ENCODE data around the gene ATG2A. TPM values are rescaled to one million over a fixed set of nuclear protein-coding genes. Genes with fewer than 3 reads are reported as not detected.

Gene ATG2A
- total and polyA plus RNA-seq, 7 experiments from 2014 or later, result 3.4 to 105 (median 33.5) TPM

DNA sequence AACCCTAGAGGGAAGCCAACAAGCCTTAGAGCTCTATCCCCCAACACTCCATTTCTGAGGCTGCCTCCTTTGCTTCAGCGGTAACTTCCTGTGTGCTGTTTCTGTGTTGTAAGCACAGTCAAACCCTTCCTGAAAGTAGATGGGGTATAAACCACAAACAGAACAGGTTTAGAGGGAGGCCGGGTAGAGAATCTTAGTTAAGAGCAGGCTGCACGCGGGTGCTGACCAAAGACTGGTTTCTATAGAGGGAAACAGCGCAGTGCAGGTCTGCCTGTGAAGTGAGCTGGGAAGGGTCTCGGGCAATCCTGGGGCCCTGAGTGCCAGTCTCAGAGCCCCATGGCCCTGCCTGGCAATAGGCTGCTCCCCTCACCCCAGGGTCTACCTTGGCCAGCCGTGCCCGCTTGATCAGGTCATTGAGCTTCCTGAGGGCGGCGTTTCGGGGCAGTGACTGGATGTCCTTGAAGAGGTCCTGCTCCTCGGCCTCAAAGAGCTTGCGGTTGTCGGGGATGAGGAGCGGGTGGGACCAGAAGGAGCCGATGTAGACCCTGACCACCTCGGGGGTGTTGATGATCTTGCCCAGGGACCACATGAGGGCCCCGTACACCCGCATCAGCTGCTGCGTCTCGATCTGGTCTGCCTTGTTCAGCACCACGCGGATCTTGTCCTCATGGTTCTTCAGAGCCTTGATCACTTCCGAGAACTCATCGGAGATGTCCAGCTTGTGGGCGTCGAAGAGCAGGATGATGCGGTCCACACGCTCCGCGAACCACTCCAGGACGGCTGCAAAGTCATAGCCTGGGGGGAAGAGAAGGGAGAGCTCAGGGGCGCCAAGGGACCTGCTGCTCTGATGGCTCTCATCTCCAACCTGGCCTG, 57.2 kb downstream of the ATG2A start:
- Mint-ChIP-seq H3K27ac (peak overlapping the region; percentile 87 to 98 (median 96)), H3K4me3 (peak overlapping the region; percentile 74 to 91 (median 82)), H3K27me3 (no peaks in the 10 kb centered on the region), H3K4me1 (peaks cover 53 to 92% (median 80%) of the 10 kb centered on the region in 7 donors), H3K36me3 (peaks cover 0 to 41% (median 11%) of the 10 kb centered on the region in 5 donors), H3K9me3 (peaks cover 0 to 1% (median 0%) of the 10 kb centered on the region in 11 donors)
- Histone ChIP-seq H3K36me3 (ENCODE audit: control insufficient read depth in 2 of 3, insufficient read depth in 3 of 3, low read length in 3 of 3) (peaks cover under 1 to 21% (median 9%) of the 10 kb centered on the region in 3 experiments), H3K27ac (ENCODE audit: low read depth, low read length) (peak overlapping the region; percentile 74), H3K4me3 (ENCODE audit: low read length) (peak overlapping the region; percentile 43), H3K4me1 (ENCODE audit: control insufficient read depth in 2 of 2, insufficient read depth in 2 of 2, low read length in 2 of 2) (peaks cover 95 to 96% of the 10 kb centered on the region in 2 donors), H3K9me3 (ENCODE audit: control insufficient read depth in 2 of 3, low read length in 3 of 3) (no peaks in the 10 kb centered on the region), H3K27me3 (ENCODE audit: control insufficient read depth in 2 of 2, insufficient read depth in 2 of 2, low read length in 2 of 2) (no peaks in the 10 kb centered on the region)
- peak in 8 of 9 donors; percentile 63 to 80 (median 74) for DNase-seq
- intact Hi-C loops (cut with micrococcal nuclease), result loop anchor here (1.0 to 5.0 kb wide), 7 partner anchors 8 to 238 kb away; partner anchors contain the start of genes EHD1 (in 2 of the 2), ATG2A (in 1 of the 2) and VPS51 (in 1 of the 2)
- ATAC-seq, result peak; percentile 75
- ChIA-PET POLR2A (interaction anchor here (0.6 to 29.3 kb wide), 17 partner anchors 4 to 561 kb away, joined by 3 to 1324 read pairs (median 4); partner anchors contain the start of genes CDC42BPG, EHD1, FAU and MRPL49), CTCF (interaction anchor here (0.6 to 29.8 kb wide), 5 partner anchors 9 to 1231 kb away, joined by 4 to 945 read pairs (median 35); partner anchors contain the start of gene EHD1)

DNA sequence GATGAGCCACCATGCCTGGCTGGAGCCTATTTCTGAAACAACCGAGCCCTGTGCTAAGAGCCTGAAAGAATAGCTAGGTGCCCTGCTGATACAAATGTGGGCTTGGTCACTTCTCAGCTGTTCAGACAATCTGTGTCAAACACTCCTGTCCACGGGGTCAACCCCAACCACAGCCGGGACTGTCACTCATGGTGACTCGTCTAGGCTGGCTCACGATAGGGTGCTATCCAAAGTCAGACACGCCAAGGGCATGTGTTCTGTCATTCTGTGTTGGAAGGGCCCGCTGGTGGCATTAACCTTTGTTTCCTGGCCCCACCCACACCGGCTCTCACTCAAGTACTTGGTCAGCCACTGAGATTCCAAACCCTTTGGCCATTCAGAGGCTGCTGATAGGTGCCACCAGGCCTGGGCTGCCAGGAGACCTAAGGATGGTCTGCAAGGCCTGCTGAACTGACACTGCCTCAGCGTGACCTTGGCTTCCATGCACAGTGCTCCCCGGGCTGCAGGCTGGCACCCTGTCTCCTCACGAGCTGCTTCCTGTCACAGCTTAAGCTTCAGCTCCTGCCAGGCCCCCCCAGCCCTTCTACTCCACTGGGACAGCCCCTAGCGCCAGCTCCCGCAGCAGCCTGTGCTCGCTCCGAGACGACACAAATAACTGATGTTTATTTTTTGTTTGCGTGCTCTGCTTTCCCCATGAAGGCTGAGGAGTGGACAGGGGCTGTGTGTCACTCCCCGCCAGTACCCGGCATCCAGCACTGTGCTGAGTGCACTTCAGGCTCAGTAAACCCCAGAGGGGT, 58.3 kb downstream of the ATG2A start:
- CTCF ChIA-PET, result interaction anchor here (0.6 to 29.8 kb wide), 7 partner anchors 8 to 1763 kb away, joined by 3 to 945 read pairs (median 4); partner anchors contain the start of gene EHD1

DNA sequence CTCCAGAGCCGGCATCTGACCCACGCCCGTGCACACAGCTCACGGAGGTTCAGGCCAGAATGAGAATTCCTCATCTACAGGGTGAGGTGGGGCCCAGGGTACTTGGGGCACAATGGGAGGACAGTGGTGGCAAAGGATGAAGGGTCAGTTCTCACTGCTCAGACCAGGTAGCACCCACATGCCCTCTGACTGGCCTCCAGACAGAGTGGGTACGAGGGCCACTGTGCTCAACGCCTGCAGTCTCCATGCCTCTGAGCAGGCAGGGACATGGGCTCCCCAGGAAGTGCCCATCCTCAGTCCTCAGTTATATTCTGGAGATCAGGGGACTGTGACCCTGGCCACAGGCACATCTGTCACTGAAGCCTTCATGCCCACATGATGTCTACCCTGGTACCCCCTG, 59.5 kb downstream of the ATG2A start:
- peak overlapping the region in 8 of 10 donors; percentile 24 to 91 (median 52) for H3K4me3 Mint-ChIP-seq
- Histone ChIP-seq H3K9me3 (ENCODE audit: control insufficient read depth in 2 of 3, low read length in 3 of 3) (no peaks in the 10 kb centered on the region), H3K4me1 (ENCODE audit: control insufficient read depth in 2 of 2, insufficient read depth in 2 of 2, low read length in 2 of 2) (peaks cover 95 to 96% of the 10 kb centered on the region in 2 donors), H3K36me3 (ENCODE audit: control insufficient read depth in 2 of 3, insufficient read depth in 3 of 3, low read length in 3 of 3) (peaks cover 9 to 44% (median 16%) of the 10 kb centered on the region in 3 experiments), H3K27ac (ENCODE audit: low read depth, low read length) (peak overlapping the region; percentile 74), H3K4me3 (ENCODE audit: low read length) (peak overlapping the region; percentile 4), H3K27me3 (ENCODE audit: control insufficient read depth in 2 of 2, insufficient read depth in 2 of 2, low read length in 2 of 2) (no peaks in the 10 kb centered on the region)
- no peak for DNase-seq
- intact Hi-C loops (cut with micrococcal nuclease), result loop anchor here in 1 of 2 donors (5.0 kb wide), 1 partner anchor 240 kb away; the partner anchor contains the start of gene VPS51
- peak overlapping the region in 8 of 9 donors; percentile 55 to 98 (median 87) for H3K27ac Mint-ChIP-seq
- peaks cover 0 to 1% (median 0%) of the 10 kb centered on the region in 11 donors for H3K9me3 Mint-ChIP-seq
- H3K36me3 Mint-ChIP-seq, result peaks cover 0 to 53% (median 15%) of the 10 kb centered on the region in 5 donors
- ChIA-PET CTCF (interaction anchor here (14.9 to 29.8 kb wide), 2 partner anchors 7 to 29 kb away, joined by 280 to 945 read pairs; partner anchors contain the start of gene EHD1), POLR2A (interaction anchor here (1.3 to 29.3 kb wide), 5 partner anchors 6 to 83 kb away, joined by 3 to 1324 read pairs (median 457); partner anchors contain the start of genes CDC42BPG, EHD1 and SF1)
- H3K4me1 Mint-ChIP-seq, result peaks cover 51 to 92% (median 86%) of the 10 kb centered on the region in 7 donors
- ATAC-seq, result no peak
- no peaks in the 10 kb centered on the region for H3K27me3 Mint-ChIP-seq

More for the DNA sequence above, 58.3 kb downstream of the ATG2A start:
- H3K4me3 Mint-ChIP-seq, result peak overlapping the region; percentile 74 to 91 (median 82)
- Histone ChIP-seq H3K9me3 (ENCODE audit: control insufficient read depth in 2 of 3, low read length in 3 of 3) (no peaks in the 10 kb centered on the region), H3K4me3 (ENCODE audit: low read length) (peak overlapping the region; percentile 43), H3K4me1 (ENCODE audit: control insufficient read depth in 2 of 2, insufficient read depth in 2 of 2, low read length in 2 of 2) (peaks cover 95 to 96% of the 10 kb centered on the region in 2 donors), H3K27me3 (ENCODE audit: control insufficient read depth in 2 of 2, insufficient read depth in 2 of 2, low read length in 2 of 2) (no peaks in the 10 kb centered on the region), H3K27ac (ENCODE audit: low read depth, low read length) (peak overlapping the region; percentile 74), H3K36me3 (ENCODE audit: control insufficient read depth in 2 of 3, insufficient read depth in 3 of 3, low read length in 3 of 3) (peaks cover 9 to 33% (median 16%) of the 10 kb centered on the region in 3 experiments)
- POLR2A ChIA-PET, result interaction anchor here (0.7 to 29.3 kb wide), 13 partner anchors 5 to 562 kb away, joined by 3 to 1324 read pairs (median 5); partner anchors contain the start of genes CDC42BPG, EHD1, FAU and MRPL49
- DNase-seq (peak in 7 of 9 donors; percentile 60 to 77 (median 67)), ATAC-seq (peak; percentile 56)
- H3K9me3 Mint-ChIP-seq, result peaks cover 0 to 1% (median 0%) of the 10 kb centered on the region in 11 donors
- no peaks in the 10 kb centered on the region for H3K27me3 Mint-ChIP-seq
- peak overlapping the region; percentile 87 to 98 (median 96) for H3K27ac Mint-ChIP-seq
- H3K4me1 Mint-ChIP-seq, result peaks cover 51 to 92% (median 86%) of the 10 kb centered on the region in 7 donors
- H3K36me3 Mint-ChIP-seq, result peaks cover 0 to 47% (median 12%) of the 10 kb centered on the region in 5 donors
- intact Hi-C loops (cut with micrococcal nuclease), result loop anchor here (1.0 to 5.0 kb wide), 7 partner anchors 7 to 239 kb away; partner anchors contain the start of genes EHD1 (in 2 of the 2), ATG2A (in 1 of the 2) and VPS51 (in 1 of the 2)

DNA sequence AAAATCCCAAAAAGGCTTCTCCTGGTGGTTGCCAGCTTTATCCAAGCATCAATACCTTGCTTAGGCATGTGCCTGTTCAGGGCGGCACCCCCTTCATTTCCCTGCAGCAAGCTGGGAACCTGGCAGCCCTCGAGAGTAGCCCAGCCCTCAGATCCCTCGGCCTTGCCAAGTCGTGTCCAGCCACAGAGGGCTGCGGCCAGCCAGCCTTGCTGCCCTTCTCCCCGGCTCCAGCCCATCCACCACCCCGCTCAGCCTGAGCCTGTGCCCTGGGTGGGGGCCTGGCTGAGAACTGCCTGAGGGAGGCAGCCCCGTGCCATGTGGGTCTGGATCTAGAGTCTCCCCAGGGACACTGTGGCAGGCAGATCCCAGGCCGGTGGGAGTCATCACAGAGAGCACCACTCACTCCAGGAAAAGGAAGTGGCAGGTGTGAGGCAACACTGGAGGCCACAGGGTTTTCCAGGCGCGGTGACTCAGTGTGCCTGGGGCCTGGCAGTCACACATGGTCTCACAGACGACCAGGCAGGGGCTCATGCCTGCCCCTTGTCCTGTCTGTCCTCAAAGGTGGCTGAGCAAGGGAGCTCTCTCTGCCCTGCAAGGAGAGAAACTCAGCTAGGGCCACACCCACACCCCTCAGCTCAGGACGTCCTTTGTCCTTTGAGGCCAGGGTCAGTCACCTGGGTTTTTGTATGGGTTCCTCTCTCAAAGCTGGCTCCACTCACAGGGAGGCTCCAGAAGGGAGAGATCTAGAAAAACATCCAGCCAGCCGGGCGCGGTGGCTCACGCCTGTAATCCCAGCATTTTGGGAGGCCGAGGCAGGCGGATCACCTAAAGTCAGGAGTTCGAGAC, 60.4 kb downstream of the ATG2A start:
- Mint-ChIP-seq H3K4me3 (peak overlapping the region; percentile 10 to 83 (median 57)), H3K36me3 (peaks cover 0 to 51% (median 15%) of the 10 kb centered on the region in 5 donors), H3K4me1 (peaks cover 50 to 92% (median 88%) of the 10 kb centered on the region in 7 donors), H3K27me3 (no peaks in the 10 kb centered on the region), H3K9me3 (peaks cover 0 to 1% (median 0%) of the 10 kb centered on the region in 11 donors), H3K27ac (peak overlapping the region in 8 of 9 donors; percentile 65 to 97 (median 92))
- Histone ChIP-seq H3K27ac (ENCODE audit: low read depth, low read length) (peak overlapping the region; percentile 63), H3K4me3 (ENCODE audit: low read length) (peak overlapping the region; percentile 29), H3K9me3 (ENCODE audit: control insufficient read depth in 2 of 3, low read length in 3 of 3) (no peaks in the 10 kb centered on the region), H3K4me1 (ENCODE audit: control insufficient read depth in 2 of 2, insufficient read depth in 2 of 2, low read length in 2 of 2) (peaks cover 95 to 96% of the 10 kb centered on the region in 2 donors), H3K27me3 (ENCODE audit: control insufficient read depth in 2 of 2, insufficient read depth in 2 of 2, low read length in 2 of 2) (no peaks in the 10 kb centered on the region), H3K36me3 (ENCODE audit: control insufficient read depth in 2 of 3, insufficient read depth in 3 of 3, low read length in 3 of 3) (peaks cover 9 to 44% (median 16%) of the 10 kb centered on the region in 3 experiments)
- peak; percentile 26 for ATAC-seq
- ChIA-PET POLR2A (interaction anchor here (0.7 to 29.3 kb wide), 5 partner anchors 5 to 567 kb away, joined by 3 to 1324 read pairs (median 457); partner anchors contain the start of genes CDC42BPG and EHD1), CTCF (interaction anchor here (11.9 to 29.8 kb wide), 3 partner anchors 6 to 30 kb away, joined by 280 to 945 read pairs (median 280); partner anchors contain the start of gene EHD1)
- DNase-seq, result peak in 1 of 9 donors; percentile 69
- intact Hi-C loops (cut with micrococcal nuclease), result loop anchor here in 1 of 2 donors (5.0 kb wide), 1 partner anchor 241 kb away; the partner anchor contains the start of gene VPS51

Measured in naive thymus-derived CD4-positive, alpha-beta T cell (primary cell).